NCI-H345 treated with DMSO at 0.1 percent for 48 hours (cell line): ENCODE measurements around the gene HSPB6.
"Not testable (repeated sequence)": the region's sequence is repeated elsewhere in the genome, so short reads cannot be mapped to it uniquely, and the experiment has no call there.

Experiments used
- DNase-seq: peaks from one replicate; lab custom pipeline; 2025; ENCODE audit not compliant: unreplicated experiment; lab: John Stamatoyannopoulos, UW

HSPB6 gene

DNA sequence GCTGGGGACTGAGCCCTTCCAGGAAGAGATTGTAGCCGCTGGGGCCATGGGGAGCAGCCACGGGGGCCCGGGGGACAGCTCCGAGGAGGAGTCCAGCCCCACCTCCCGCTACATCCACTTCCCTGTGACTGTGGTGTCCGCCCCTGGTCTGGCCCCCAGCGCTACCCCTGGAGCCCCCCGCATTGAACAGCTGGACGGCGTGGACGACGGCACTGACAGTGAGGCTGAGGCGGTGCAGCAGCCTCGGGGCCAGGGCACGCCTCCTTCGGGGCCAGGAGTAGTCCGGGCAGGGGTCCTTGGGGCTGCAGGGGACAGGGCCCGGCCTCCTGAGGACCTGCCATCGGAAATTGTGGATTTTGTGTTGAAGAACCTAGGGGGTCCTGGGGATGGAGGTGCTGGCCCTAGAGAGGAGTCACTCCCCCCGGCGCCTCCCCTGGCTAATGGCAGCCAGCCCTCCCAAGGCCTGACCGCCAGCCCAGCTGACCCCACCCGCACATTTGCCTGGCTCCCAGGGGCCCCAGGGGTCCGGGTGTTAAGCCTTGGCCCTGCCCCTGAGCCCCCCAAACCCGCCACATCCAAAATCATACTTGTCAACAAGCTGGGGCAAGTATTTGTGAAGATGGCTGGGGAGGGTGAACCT lies 24.2 kb downstream of the HSPB6 start:
- no peak for DNase-seq

DNA sequence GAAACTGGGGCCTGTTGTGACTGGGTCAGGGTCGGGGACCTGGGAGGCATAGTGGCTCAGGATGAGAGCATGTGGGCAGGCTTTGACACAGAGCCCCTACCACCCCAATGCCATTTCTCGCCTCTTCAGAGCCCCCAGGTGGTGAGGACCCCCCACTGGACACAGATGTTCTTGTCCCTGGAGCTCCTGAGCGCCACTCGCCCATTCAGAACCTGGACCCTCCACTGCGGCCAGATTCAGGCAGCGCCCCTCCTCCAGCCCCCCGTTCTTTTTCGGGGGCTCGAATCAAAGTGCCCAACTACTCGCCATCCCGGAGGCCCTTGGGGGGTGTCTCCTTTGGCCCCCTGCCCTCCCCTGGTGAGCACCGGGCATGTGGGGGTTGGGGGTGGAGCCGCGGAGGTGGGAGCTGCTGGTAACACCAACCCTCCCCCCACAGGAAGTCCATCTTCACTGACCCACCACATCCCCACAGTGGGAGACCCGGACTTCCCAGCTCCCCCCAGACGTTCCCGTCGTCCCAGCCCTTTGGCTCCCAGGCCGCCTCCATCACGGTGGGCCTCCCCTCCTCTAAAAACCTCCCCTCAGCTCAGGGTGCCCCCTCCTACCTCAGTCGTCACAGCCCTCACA lies 24.9 kb downstream of the HSPB6 start:
- no peak for DNase-seq

DNA sequence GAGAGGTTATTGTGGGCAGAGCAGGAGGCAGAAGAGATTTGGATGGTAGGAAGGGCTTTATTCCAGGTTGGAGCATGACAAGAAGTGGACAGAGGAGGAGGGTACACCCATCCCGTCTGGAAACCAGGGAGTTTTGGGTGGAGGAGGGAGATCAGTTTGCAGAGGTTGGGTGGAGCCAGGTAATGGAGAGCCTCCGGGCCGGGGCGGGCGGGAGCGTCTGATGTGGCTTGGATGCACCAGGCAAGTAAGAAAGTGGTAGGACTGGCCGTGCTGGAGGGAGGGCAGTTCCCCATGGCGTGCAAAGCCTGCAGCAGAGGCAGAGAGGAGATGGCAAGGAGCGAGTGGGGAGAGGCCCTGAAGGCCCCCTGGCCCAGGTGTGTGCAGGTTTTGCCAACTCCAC lies 25.5 kb downstream of the HSPB6 start:
- no peak for DNase-seq

DNA sequence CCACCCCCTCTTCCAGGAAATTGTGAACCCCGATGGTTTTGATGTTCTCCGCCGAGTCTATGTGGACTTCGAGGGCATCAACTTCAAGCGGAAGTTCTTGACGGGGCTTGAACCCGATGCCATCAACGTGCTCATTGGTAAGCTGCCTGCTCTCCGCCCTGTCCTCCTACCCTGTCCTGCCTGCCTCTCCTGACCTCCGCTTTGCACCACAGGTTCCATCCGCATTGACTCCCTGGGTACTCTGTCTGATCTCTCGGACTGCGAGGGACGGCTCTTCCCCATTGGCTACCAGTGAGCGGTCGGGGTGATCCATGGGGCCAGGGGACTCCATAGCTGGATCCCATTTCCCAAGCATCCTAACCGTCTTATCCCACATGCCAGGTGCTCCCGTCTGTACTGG lies 26.5 kb downstream of the HSPB6 start:
- DNase-seq: no peak

DNA sequence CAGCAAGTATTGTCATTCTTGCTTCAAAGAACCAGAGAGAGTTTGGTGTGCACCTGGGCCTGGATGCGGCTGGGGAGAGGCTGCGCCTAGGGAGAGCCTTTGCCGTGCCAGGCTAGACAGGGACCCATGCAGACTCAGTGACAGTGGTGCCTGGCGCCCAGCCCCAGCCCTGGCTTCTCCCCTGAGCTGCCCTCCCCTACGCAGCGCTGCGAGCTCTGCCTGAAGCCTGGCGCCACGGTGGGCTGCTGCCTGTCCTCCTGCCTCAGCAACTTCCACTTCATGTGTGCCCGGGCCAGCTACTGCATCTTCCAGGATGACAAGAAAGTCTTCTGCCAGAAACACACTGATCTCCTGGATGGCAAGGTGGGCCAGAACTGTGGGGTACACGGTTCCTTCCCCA lies 27.1 kb downstream of the HSPB6 start:
- DNase-seq: no peak

DNA sequence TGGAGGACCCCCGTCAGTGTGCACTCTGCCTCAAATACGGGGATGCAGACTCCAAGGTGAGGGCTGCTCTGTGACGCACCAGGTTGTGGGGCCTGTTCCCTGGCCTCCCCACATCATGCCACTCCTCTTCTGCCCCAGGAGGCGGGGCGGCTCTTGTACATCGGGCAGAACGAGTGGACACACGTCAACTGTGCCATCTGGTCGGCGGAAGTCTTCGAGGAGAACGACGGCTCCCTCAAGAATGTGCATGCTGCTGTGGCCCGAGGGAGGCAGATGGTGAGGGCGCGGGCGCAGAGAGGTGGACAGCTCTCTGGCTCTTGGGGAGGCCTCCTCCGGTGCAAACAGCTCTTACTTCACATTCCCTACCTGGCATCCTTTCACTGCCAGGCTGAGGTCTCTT lies 27.8 kb downstream of the HSPB6 start:
- no peak for DNase-seq

DNA sequence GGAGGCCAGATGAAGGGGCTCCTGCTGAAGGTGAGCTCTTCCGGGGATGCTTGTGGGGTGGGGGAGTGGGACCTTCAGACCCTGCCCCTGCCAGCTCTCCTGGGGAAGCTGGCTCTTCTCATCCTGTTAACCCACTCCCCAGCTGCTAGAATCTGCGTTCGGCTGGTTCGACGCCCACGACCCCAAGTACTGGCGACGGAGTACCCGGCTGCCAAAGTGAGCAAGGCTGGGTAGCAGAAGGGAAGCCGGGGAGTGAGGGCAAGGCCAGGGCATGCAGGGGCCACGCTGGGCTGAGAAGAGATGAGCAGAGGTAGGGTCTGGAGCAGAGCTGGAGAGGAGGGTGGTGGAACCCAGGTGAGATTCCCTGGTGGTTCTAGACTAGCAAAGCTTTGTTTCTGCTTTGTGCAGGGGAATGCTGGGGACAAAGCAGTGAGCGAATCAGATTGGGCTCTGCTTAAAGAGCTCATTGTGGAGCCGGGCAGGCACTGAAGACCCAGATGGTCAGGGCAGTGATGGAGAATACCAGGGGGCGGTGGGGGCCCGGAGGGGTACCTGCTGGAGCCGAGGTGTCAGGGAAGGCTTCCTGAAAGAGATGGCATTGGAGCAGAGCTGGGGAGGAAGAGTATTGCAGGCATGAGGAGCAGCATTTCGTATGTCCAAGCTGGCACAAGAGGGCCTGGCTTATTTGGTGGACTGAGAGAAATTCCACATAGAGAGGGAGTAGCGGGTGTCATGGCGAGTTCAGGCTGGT lies 28.7 kb downstream of the HSPB6 start:
- no peak for DNase-seq

DNA sequence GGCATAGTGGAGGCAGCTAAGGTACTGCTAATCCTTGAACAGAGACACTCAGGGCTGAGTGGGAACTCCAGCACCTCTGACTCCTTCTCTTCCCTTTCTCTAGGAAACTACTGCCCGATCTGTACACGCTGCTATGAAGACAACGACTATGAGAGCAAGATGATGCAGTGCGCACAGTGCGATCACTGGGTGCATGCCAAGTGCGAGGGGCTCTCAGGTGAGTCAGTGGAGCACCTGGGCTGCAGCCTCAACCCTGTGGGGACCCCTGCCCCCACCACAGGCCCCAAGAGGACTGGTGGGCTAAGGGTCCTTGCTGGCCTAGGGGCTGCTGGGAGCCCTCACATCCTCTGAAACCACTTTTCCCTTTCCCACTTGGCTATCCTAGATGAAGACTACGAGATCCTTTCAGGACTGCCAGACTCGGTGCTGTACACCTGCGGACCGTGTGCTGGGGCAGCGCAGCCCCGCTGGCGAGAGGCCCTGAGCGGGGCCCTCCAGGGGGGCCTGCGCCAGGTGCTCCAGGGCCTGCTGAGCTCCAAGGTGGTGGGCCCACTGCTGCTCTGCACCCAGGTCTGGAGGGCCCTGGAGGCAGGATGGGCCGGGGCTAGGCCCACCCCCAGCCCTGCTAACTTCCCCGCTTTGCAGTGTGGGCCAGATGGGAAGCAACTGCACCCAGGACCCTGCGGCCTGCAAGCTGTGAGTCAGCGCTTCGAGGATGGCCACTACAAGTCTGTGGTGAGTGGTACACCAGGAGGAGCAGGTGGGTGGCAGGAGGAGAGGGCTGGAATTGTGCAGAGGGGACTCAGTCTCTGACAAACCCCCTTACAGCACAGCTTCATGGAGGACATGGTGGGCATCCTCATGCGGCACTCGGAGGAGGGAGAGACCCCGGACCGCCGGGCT lies 29.5 kb downstream of the HSPB6 start:
- no peak for DNase-seq

DNA sequence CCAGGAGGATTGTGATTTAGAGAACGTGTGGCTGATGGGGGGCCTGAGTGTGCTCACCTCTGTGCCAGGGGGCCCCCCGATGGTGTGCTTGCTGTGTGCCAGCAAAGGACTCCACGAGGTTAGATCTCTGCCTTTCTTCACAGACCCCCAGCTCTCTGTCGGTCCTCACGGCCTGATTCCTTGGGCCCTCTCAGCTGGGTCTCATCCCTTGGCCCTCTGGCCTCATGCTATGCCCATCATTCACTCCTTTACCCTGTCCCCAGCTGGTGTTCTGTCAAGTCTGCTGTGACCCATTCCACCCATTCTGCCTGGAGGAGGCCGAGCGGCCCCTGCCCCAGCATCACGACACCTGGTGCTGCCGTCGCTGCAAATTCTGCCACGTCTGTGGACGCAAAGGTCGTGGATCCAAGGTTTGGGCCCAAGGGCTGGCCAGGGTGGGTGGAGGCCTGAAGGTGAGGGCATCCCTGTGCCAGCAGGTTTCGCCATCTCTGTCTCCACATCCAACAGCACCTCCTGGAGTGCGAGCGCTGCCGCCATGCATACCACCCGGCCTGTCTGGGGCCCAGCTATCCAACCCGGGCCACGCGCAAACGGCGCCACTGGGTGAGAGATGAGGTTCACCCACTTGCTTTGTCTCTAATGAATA lies 31.5 kb downstream of the HSPB6 start:
- no peak for DNase-seq

DNA sequence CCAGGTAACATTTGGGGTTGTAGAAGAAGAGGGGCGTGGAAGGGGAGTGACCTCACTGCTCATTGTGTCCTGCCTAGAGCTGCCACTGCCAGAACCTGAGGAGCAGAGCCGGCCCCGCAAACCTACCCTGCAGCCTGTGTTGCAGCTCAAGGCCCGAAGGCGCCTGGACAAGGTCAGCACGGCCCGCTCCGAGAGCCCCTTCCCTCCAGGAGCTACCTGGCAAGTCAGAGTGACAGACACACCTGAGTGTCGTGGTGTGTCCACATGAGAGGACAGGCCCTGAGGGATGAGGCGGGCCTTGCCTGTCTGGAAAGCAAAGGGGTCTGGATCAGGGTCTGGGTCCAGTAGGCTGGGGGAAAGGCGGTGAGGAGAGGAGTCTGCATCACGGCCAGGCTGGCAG lies 32.3 kb downstream of the HSPB6 start:
- DNase-seq: no peak

DNA sequence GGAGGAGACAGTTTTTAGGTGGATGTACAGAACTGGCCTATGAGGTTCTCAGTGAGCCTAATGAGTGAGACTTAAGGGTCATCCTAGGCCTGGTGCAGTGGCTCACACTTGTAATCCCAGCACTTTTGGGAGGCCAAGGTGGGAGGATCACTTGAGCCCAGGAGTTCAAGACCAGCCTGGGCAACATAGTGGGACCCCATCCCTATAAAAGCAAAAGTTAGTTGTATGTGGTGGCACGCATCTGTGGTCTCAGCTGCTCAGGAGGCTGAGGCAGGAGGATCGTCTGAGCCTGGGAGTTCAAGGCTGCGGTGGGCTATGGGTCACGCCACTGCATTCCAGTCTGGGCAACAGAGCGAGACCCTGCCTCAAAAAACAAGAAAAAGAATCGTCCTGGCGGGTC lies 32.7 kb downstream of the HSPB6 start:
- DNase-seq: not testable (repeated sequence)

DNA sequence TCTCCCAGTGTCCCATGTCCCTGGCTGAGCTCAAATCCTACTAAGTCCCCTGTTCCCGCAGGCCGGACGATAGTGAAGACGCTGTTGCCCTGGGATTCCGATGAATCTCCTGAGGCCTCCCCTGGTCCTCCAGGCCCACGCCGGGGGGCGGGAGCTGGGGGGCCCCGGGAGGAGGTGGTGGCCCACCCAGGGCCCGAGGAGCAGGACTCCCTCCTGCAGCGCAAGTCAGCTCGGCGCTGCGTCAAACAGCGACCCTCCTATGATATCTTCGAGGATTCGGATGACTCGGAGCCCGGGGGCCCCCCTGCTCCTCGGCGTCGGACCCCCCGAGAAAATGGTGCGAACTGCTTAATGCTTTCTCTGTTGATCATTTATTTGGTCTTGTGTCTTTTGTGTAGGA lies 33.2 kb downstream of the HSPB6 start:
- no peak for DNase-seq

DNA sequence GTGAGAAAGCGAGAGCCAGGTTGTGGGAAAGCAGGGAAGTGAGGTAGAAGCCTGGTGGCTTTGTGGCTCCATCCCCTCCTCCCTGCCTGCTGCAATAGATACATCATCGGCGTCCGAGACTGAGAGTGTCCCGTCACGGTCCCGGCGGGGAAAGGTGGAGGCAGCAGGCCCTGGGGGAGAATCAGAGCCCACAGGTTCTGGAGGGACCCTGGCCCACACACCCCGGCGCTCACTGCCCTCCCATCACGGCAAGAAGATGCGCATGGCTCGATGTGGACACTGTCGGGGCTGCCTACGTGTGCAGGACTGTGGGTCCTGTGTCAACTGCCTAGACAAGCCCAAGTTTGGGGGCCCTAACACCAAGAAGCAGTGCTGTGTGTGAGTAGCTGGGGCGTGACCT lies 33.9 kb downstream of the HSPB6 start:
- no peak for DNase-seq

DNA sequence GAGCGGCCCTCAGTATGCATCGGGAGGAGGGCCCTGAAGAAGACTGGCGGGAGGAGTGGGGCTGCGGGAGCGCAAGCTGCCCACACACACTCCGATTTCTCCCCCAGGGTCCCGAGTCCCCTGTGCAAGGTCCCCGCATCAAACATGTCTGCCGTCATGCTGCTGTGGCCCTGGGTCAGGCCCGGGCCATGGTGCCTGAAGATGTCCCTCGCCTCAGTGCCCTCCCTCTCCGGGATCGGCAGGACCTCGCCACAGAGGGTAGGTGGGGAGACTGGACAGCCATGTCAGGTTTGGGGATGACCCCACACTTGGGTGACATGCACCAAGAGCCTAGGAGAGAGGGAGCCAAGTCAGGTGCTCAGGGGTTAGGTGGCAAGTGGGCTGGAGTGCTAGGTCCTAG lies 34.4 kb downstream of the HSPB6 start:
- no peak for DNase-seq

DNA sequence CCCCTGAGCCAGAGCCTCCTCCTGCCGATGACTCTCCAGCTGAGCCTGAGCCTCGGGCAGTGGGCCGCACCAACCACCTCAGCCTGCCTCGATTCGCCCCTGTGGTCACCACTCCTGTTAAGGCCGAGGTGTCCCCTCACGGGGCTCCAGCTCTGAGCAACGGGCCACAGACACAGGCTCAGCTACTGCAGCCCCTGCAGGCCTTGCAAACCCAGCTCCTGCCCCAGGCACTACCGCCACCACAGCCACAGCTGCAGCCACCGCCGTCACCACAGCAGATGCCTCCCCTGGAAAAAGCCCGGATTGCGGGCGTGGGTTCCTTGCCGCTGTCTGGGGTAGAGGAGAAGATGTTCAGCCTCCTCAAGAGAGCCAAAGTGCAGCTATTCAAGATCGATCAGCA lies 35.5 kb downstream of the HSPB6 start:
- no peak for DNase-seq

DNA sequence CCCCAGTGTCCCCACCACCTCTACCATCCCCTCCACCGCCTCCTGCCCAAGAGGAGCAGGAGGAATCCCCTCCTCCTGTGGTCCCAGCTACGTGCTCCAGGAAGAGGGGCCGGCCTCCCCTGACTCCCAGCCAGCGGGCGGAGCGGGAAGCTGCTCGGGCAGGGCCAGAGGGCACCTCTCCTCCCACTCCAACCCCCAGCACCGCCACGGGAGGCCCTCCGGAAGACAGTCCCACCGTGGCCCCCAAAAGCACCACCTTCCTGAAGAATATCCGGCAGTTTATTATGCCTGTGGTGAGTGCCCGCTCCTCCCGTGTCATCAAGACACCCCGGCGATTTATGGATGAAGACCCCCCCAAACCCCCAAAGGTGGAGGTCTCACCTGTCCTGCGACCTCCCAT lies 36.2 kb downstream of the HSPB6 start:
- DNase-seq: no peak

DNA sequence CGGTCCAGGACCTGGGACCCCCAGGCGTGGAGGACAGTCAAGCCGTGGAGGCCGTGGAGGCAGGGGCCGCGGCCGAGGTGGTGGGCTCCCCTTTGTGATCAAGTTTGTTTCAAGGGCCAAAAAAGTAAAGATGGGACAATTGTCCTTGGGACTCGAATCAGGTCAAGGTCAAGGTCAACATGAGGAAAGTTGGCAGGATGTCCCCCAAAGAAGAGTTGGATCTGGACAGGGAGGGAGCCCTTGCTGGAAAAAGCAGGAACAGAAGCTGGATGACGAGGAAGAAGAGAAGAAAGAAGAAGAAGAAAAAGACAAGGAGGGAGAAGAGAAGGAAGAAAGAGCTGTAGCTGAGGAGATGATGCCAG lies 36.7 kb downstream of the HSPB6 start:
- no peak for DNase-seq

DNA sequence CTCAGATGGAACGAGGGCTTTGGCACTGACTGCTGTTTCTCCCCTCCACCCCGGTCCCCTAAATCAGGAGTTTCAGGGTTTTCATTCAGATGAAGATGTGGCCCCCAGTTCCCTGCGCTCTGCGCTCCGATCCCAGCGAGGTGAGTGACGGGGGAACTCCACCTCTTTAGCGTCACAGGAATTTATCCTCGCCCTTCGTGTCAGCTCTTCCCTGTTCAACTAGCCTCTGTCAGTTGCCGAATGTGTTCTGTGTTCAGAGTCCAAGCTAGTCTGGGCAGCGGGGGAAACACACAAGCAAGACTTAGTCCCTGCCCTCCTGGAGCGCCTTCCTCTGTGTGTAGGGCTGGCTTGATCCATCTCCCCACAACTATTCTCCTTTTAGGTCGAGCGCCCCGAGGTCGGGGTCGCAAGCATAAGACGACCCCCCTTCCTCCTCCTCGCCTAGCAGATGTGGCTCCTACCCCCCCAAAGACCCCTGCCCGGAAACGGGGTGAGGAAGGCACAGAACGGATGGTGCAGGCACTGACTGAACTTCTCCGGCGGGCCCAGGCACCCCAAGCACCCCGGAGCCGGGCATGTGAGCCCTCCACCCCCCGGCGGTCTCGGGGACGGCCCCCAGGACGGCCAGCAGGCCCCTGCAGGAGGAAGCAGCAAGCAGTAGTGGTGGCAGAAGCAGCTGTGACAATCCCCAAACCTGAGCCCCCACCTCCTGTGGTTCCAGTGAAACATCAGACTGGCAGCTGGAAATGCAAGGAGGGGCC lies 37.2 kb downstream of the HSPB6 start:
- DNase-seq: no peak

DNA sequence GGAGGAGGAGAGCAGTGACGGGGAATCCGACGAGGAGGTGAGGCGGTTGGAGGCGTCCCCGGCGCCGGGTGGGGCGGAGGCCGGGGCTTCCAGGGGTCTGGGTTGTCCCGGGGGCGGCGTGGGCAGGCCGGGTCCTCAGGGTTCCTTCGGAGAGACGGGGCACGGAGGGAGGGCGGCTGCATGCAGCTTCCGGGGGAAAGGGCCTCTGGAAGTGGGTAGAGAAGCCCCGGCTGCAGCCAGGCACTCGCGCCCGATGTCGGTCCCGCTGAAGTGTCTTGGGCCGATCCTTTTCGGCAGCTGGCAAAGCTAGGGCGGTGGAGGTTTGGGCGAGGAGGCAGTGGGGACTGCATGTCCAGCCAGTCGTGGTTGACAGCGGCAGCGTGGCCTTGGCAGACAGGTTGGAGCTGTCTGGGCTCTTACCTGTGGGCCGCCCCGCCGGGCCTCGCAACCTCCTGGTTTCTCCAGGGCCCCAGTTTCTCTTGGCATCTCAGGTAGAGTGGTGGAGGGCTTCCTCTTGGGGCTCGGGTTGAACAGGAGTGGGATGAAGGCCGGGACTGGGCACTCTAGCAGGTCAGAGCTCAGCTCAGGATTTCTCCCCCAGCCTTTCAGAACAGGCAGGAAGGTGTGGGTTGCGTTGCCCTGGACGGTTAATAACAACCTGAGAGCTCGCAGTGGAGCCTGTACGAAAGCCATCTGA lies 38.3 kb downstream of the HSPB6 start:
- DNase-seq: no peak
